ENCODE measurements around the gene REEP6. TPM values are rescaled to one million over a fixed set of nuclear protein-coding genes. Genes with fewer than 3 reads are reported as not detected.
A peak's percentile ranks its signal among the peaks of the same experiment; 100 is the strongest.

Gene REEP6
- total RNA-seq, 2 donors from 2014 or later: 1.4 to 2.9 TPM

GRCh38 chr19:1481224-1481892, 9.6 kb upstream of the REEP6 start:
- ATAC-seq (no peak), DNase-seq (ENCODE audit: low spot score in 2 of 2) (no peak)
- no peak overlapping the region for H3K27ac Mint-ChIP-seq
- H3K36me3 Mint-ChIP-seq: peaks cover 6% of the 10 kb centered on the region in 2 donors
- H3K9me3 Mint-ChIP-seq: no peaks in the 10 kb centered on the region

GRCh38 chr19:1481893-1482360, 9.1 kb upstream of the REEP6 start:
- Mint-ChIP-seq H3K36me3 (peaks cover 6% of the 10 kb centered on the region in 2 donors), H3K27ac (no peak overlapping the region), H3K9me3 (no peaks in the 10 kb centered on the region)
- no peak for DNase-seq (ENCODE audit: low spot score in 2 of 2)
- no peak for ATAC-seq

- Mint-ChIP-seq H3K9me3 (no peaks in the 10 kb centered on the region), H3K27ac (no peak overlapping the region), H3K36me3 (peaks cover 6% of the 10 kb centered on the region in 2 donors)
- no peak for ATAC-seq
- DNase-seq (ENCODE audit: low spot score in 2 of 2): no peak
These were observed 8.4 kb upstream of the REEP6 start for GRCh38 chr19:1482361-1483130.

GRCh38 chr19:1483131-1483978, 7.6 kb upstream of the REEP6 start:
- Mint-ChIP-seq H3K9me3 (no peaks in the 10 kb centered on the region), H3K27ac (no peak overlapping the region), H3K36me3 (peaks cover 6% of the 10 kb centered on the region in 2 donors)
- DNase-seq (ENCODE audit: low spot score in 2 of 2): no peak
- no peak for ATAC-seq

- Mint-ChIP-seq H3K27ac (no peak overlapping the region), H3K9me3 (no peaks in the 10 kb centered on the region), H3K36me3 (peaks cover 3% of the 10 kb centered on the region in 2 donors)
- ATAC-seq (no peak), DNase-seq (ENCODE audit: low spot score in 2 of 2) (no peak)
These were observed 7.0 kb upstream of the REEP6 start for GRCh38 chr19:1483979-1484428.

- no peaks in the 10 kb centered on the region for H3K36me3 Mint-ChIP-seq
- DNase-seq (ENCODE audit: low spot score in 2 of 2) (no peak), ATAC-seq (no peak)
- H3K27ac Mint-ChIP-seq: no peak overlapping the region
- no peaks in the 10 kb centered on the region for H3K9me3 Mint-ChIP-seq
These were observed 4.0 kb upstream of the REEP6 start for GRCh38 chr19:1486720-1487575.

- no peaks in the 10 kb centered on the region for H3K9me3 Mint-ChIP-seq
- DNase-seq (ENCODE audit: low spot score in 2 of 2) (no peak), ATAC-seq (no peak)
- no peaks in the 10 kb centered on the region for H3K36me3 Mint-ChIP-seq
- H3K27ac Mint-ChIP-seq: no peak overlapping the region
These were observed 3.3 kb upstream of the REEP6 start for GRCh38 chr19:1487576-1488281.

- Mint-ChIP-seq H3K27ac (no peak overlapping the region), H3K36me3 (no peaks in the 10 kb centered on the region), H3K9me3 (no peaks in the 10 kb centered on the region)
- ATAC-seq (no peak), DNase-seq (ENCODE audit: low spot score in 2 of 2) (no peak)
These were observed 2.7 kb upstream of the REEP6 start for GRCh38 chr19:1488282-1488601.

GRCh38 chr19:1489463-1490310, 1.3 kb upstream of the REEP6 start:
- Mint-ChIP-seq H3K27ac (no peak overlapping the region), H3K36me3 (no peaks in the 10 kb centered on the region), H3K9me3 (no peaks in the 10 kb centered on the region)
- no peak for ATAC-seq
- DNase-seq (ENCODE audit: low spot score in 2 of 2): no peak

- Mint-ChIP-seq H3K27ac (peak within 1 kb of the TSS; percentile 79 to 88), H3K9me3 (no peaks in the 10 kb centered on the region), H3K36me3 (no peaks in the 10 kb centered on the region)
- ATAC-seq (peak; percentile 89 to 94), DNase-seq (ENCODE audit: low spot score in 2 of 2) (peak; percentile 97)
These were observed 469 bp upstream of the REEP6 start, which contains the start of gene PCSK4 for GRCh38 chr19:1490311-1491113. TSS of gene PCSK4 (minus strand) at chr19:1490350. CDS start at chr19:1490346, 4 bp downstream.

GRCh38 chr19:1491849-1492170, 829 bp downstream of the REEP6 start:
- DNase-seq (ENCODE audit: low spot score in 2 of 2) (no peak), ATAC-seq (no peak)
- Mint-ChIP-seq H3K27ac (no peak overlapping the region), H3K36me3 (no peaks in the 10 kb centered on the region), H3K9me3 (no peaks in the 10 kb centered on the region)

GRCh38 chr19:1492474-1493006, 1.6 kb downstream of the REEP6 start:
- no peaks in the 10 kb centered on the region for H3K9me3 Mint-ChIP-seq
- no peaks in the 10 kb centered on the region for H3K36me3 Mint-ChIP-seq
- ATAC-seq (no peak), DNase-seq (ENCODE audit: low spot score in 2 of 2) (no peak)
- H3K27ac Mint-ChIP-seq: no peak overlapping the region

GRCh38 chr19:1494115-1494815, 3.3 kb downstream of the REEP6 start:
- no peak for ATAC-seq
- H3K9me3 Mint-ChIP-seq: no peaks in the 10 kb centered on the region

More at GRCh38 chr19:1494115-1494815, 3.3 kb downstream of the REEP6 start:
- Mint-ChIP-seq H3K36me3 (no peaks in the 10 kb centered on the region), H3K27ac (no peak overlapping the region)
- DNase-seq (ENCODE audit: low spot score in 2 of 2): no peak
